OCI-LY3 (cell line): Measurements from ENCODE around the gene LRRC3C.
A peak's percentile ranks its signal among the peaks of the same experiment; 100 is the strongest.

Experiments
- H2AFZ ChIP-seq: fragments of 200-600, 300-600 bp; shearing (Covaris generic); 2 replicates; pipeline ENCODE4 v1.6.0; 2014; ENCODE audit warnings: antibody characterized with exemption, low read depth, low read length
- H3K27ac ChIP-seq: fragments of 200-600, 300-600 bp; sonication (generic); 2 replicates; pipeline ENCODE4 v1.5.1; 2014; ENCODE audit warnings: mild to moderate bottlenecking, low read length, moderate library complexity, mixed read lengths
- H3K27me3 ChIP-seq: fragments of 200-600, 300-600 bp; sonication (generic); 2 replicates; pipeline ENCODE4 v1.6.1; 2014; ENCODE audit warnings: low read depth, low read length, mixed read lengths
- H3K36me3 ChIP-seq: fragments of 200-600, 300-600 bp; sonication (generic); replicated peaks from 2 replicates; pipeline ENCODE3; 2014; ENCODE audit warnings: low read depth, low read length, mixed read lengths
- H3K4me1 ChIP-seq: fragments of 300-600, 200-600 bp; sonication (generic); 2 replicates; pipeline ENCODE4 v1.6.1; 2014; ENCODE audit warnings: low read length, mixed read lengths
- H3K4me2 ChIP-seq: fragments of 200-600, 300-600 bp; sonication (generic); 2 replicates; pipeline ENCODE4 v1.6.1; 2014; ENCODE audit warnings: low read length, mixed read lengths
- H3K4me3 ChIP-seq: fragments of 300-600, 200-600 bp; sonication (generic); 2 replicates; pipeline ENCODE4 v1.5.1; 2014; ENCODE audit warnings: antibody characterized with exemption, mild to moderate bottlenecking, low read length, moderate library complexity
- H3K79me2 ChIP-seq: fragments of 300-600, 200-600 bp; shearing (Covaris generic); 2 replicates; pipeline ENCODE4 v1.6.1; 2014; ENCODE audit warnings: mild to moderate bottlenecking, low read length, mixed read lengths
- H3K9ac ChIP-seq: fragments of 300-600, 200-600 bp; shearing (Covaris generic); 2 replicates; pipeline ENCODE4 v1.6.0; 2014; ENCODE audit warnings: mild to moderate bottlenecking, low read length, moderate library complexity
- H3K9me3 ChIP-seq: fragments of 200-600, 300-600 bp; shearing (Covaris generic); 2 replicates; pipeline ENCODE4 v1.6.1; 2014; ENCODE audit warnings: low read length, mixed read lengths; ENCODE audit not compliant: insufficient read depth
- H4K20me1 ChIP-seq: fragments of 200-600, 300-600 bp; sonication (generic); 2 replicates; pipeline ENCODE4 v1.6.1; 2016; ENCODE audit warnings: low read length, mixed read lengths; ENCODE audit not compliant: insufficient read depth
- CTCF ChIP-seq: fragments of 200-600, 300-600 bp; sonication (generic); IDR thresholded peaks from 2 replicates; pipeline ENCODE4 v1.5.1; 2014; ENCODE audit warnings: antibody characterized with exemption, low read length, low read depth
- EZH2phosphoT487 ChIP-seq: fragments of 200-600 bp; shearing (Covaris generic); IDR thresholded peaks from 2 replicates; pipeline ENCODE4 v1.6.1; 2018; ENCODE audit warnings: antibody characterized with exemption, mixed run types, low read depth

LRRC3C gene

GRCh38 chr17:39921323-39921722 is 6.2 kb upstream of the LRRC3C start:
- H4K20me1 ChIP-seq = peaks cover 14% of the 10 kb centered on the region; the same call in 1 of the 2 replicates
- peaks cover 43% of the 10 kb centered on the region for H3K4me1 ChIP-seq
- no peaks in the 10 kb centered on the region for H3K27me3 ChIP-seq
- peak overlapping the region; percentile 41; the same call in 1 of the 2 replicates for H3K9ac ChIP-seq
- H3K27ac ChIP-seq = peak overlapping the region; percentile 68
- no peak overlapping the region for H2AFZ ChIP-seq
- no peak for TF ChIP-seq EZH2phosphoT487
- no peak for TF ChIP-seq CTCF
- H3K4me2 ChIP-seq = peak overlapping the region; percentile 60
- peaks cover 19% of the 10 kb centered on the region for H3K79me2 ChIP-seq
- no peak overlapping the region for H3K4me3 ChIP-seq
- H3K36me3 ChIP-seq = peaks cover 35% of the 10 kb centered on the region
- H3K9me3 ChIP-seq = no peaks in the 10 kb centered on the region

- Histone ChIP-seq H3K79me2 (peaks cover 26% of the 10 kb centered on the region), H3K4me3 (no peak overlapping the region), H3K9me3 (no peaks in the 10 kb centered on the region), H3K27ac (no peak overlapping the region; the same call in 1 of the 2 replicates), H4K20me1 (peaks cover 19% of the 10 kb centered on the region; the same call in 1 of the 2 replicates), H3K27me3 (no peaks in the 10 kb centered on the region), H3K4me1 (peaks cover 40% of the 10 kb centered on the region), H3K36me3 (peaks cover 29% of the 10 kb centered on the region), H2AFZ (no peak overlapping the region), H3K4me2 (no peak overlapping the region), H3K9ac (no peak overlapping the region)
- TF ChIP-seq EZH2phosphoT487 = no peak
- TF ChIP-seq CTCF = no peak
Observed at GRCh38 chr17:39922006-39922405, 5.5 kb upstream of the LRRC3C start.

- peaks cover 29% of the 10 kb centered on the region for H3K79me2 ChIP-seq
- H3K9ac ChIP-seq = no peak overlapping the region
- peaks cover 19% of the 10 kb centered on the region; the same call in 1 of the 2 replicates for H4K20me1 ChIP-seq
- H3K9me3 ChIP-seq = no peaks in the 10 kb centered on the region
- H2AFZ ChIP-seq = no peak overlapping the region
- TF ChIP-seq EZH2phosphoT487 = no peak
- no peak for TF ChIP-seq CTCF
- peaks cover 27% of the 10 kb centered on the region for H3K36me3 ChIP-seq
- H3K4me3 ChIP-seq = no peak overlapping the region
- H3K4me2 ChIP-seq = no peak overlapping the region
- peaks cover 39% of the 10 kb centered on the region for H3K4me1 ChIP-seq
- H3K27me3 ChIP-seq = no peaks in the 10 kb centered on the region
- H3K27ac ChIP-seq = no peak overlapping the region
Observed at GRCh38 chr17:39923230-39923629, 4.3 kb upstream of the LRRC3C start.

- TF ChIP-seq CTCF (peak; percentile 36), EZH2phosphoT487 (no peak)
- no peak overlapping the region for H2AFZ ChIP-seq
- peaks cover 24% of the 10 kb centered on the region for H3K36me3 ChIP-seq
- H3K9ac ChIP-seq = no peak overlapping the region
- H3K27ac ChIP-seq = no peak overlapping the region
- H3K4me2 ChIP-seq = no peak overlapping the region
- no peak overlapping the region for H3K4me3 ChIP-seq
- no peaks in the 10 kb centered on the region for H3K27me3 ChIP-seq
- peaks cover 47% of the 10 kb centered on the region for H3K4me1 ChIP-seq
- peaks cover 19% of the 10 kb centered on the region; the same call in 1 of the 2 replicates for H4K20me1 ChIP-seq
- H3K9me3 ChIP-seq = no peaks in the 10 kb centered on the region
- H3K79me2 ChIP-seq = peaks cover 29% of the 10 kb centered on the region
Observed at GRCh38 chr17:39923836-39924690, 3.5 kb upstream of the LRRC3C start.
